ENCODE results near the gene RAX2.

GRCh38 chr19:3769494-3769893 is 2.5 kb downstream of the RAX2 start:
- TF ChIP-seq POLR2A (IDR thresholded peaks at IDR 0.05; ENCODE audit: low read depth, low read length) (no peak), POLR2AphosphoS5 (IDR thresholded peaks at IDR 0.05; ENCODE audit: low read depth, low read length) (no peak), TAF1 (IDR thresholded peaks at IDR 0.05; ENCODE audit: borderline replicate concordance, low read depth, low read length) (no peak)
